Heart left ventricle (tissue), 13 donors: Measurements from ENCODE around the gene DEUP1.

Experiments used
- POLR2A ChIP-seq, 2 donors: fragments of 450-650 bp; IDR thresholded peaks; one replicate each; pipeline ENCODE4 v1.6.1; 2017; ENCODE audit warnings: antibody characterized with exemption in 2 of 2, mild to moderate bottlenecking in 2 of 2, moderate library complexity in 2 of 2
- TF ChIP-seq, protein P1 (sequence below), 12 donors: fragments of 200-600 bp; sonication (generic) in 4 of 12; IDR thresholded peaks; one replicate each; pipeline versions ENCODE4 v1.5.0 to v1.8.0; 2018 to 2022; ENCODE audit warnings: antibody characterized with exemption in 12 of 12, mild to moderate bottlenecking in 5 of 12
- donor health status: ischemic (EF 13 %, LVEDD 7.1; RV severe dilation, severe dysfunction).
- donor health status: DM: no; HTN: yes; CAD: no.
- donor health status: DM: no; HTN: no; CAD: no.
- donor health status: ischemic (EF 25% LVEDD 6.9; RV normal size, moderate dysfunction).
- donor health status: ischemic (EF 25% LVEDD 5.7; RV mildly dilated, moderate dysfunction).
- donor health status: ischemic (EF 35%, LVEDD 5.7; RV mildly dilated, moderate dysfunction).
- donor health status: nonischemic (EF 11% LVEDD 7.7; RV severe dilation, severe dysfunction).
- donor health status: DM: yes; HTN: yes; CAD: no.
- donor health status: PGD.
- donor health status: ischemic (EF 29% LVEDD 5.4; RV normal size, mild dysfunction).
- donor health status: nonischemic (EF 23%, LVEDD 6.1; RV moderate dilation, normal function).

DNA sequence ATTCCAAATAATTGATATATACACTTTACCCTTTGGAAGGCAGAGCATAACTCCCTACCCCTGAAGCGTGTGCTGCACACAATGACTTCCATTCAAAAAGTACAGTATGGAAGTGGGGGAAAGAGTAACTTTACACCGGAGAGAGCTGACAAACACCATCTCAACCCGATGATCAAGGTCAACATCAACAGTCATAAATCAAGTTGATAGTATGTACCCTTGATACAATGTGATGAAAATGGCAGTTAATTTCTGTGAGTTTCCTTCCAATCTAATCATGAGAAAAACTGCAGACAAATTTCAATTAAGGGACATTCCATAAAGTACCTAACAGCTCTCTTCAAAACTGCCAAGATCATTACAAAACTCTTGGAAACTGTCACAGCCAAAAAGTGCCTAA lies 6.0 kb upstream of the DEUP1 start:
- TF ChIP-seq, protein P1, sequence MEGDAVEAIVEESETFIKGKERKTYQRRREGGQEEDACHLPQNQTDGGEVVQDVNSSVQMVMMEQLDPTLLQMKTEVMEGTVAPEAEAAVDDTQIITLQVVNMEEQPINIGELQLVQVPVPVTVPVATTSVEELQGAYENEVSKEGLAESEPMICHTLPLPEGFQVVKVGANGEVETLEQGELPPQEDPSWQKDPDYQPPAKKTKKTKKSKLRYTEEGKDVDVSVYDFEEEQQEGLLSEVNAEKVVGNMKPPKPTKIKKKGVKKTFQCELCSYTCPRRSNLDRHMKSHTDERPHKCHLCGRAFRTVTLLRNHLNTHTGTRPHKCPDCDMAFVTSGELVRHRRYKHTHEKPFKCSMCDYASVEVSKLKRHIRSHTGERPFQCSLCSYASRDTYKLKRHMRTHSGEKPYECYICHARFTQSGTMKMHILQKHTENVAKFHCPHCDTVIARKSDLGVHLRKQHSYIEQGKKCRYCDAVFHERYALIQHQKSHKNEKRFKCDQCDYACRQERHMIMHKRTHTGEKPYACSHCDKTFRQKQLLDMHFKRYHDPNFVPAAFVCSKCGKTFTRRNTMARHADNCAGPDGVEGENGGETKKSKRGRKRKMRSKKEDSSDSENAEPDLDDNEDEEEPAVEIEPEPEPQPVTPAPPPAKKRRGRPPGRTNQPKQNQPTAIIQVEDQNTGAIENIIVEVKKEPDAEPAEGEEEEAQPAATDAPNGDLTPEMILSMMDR (IDR thresholded peaks at IDR 0.05): no peak
- TF ChIP-seq POLR2A (IDR thresholded peaks at IDR 0.05): no peak
